ENCODE measurements around the gene BPI. TPM values are rescaled to one million over a fixed set of nuclear protein-coding genes. Genes with fewer than 3 reads are reported as not detected.
A peak's percentile ranks its signal among the peaks of the same experiment; 100 is the strongest.

BPI gene
- total RNA-seq, 1 experiment from 2014 or later = not detected

GRCh38 chr20:38343311-38344106 lies 39.6 kb downstream of the BPI start:
- no peak overlapping the region for H2BK5ac ChIP-seq (ENCODE audit: insufficient read length, low read length)
- peaks cover 56 to 58% of the 10 kb centered on the region in 2 experiments for H3K4me1 Mint-ChIP-seq
- H3K4me3 Mint-ChIP-seq = no peak overlapping the region
- H3T11ph ChIP-seq (ENCODE audit: low read length) = no peak overlapping the region
- no peak overlapping the region for H3K56ac ChIP-seq (ENCODE audit: insufficient read length, low read depth, low read length)
- H4K5ac ChIP-seq (ENCODE audit: insufficient read length, low read depth, low read length) = no peak overlapping the region
- H2BK20ac ChIP-seq (ENCODE audit: low read depth, low read length, poor library complexity, severe bottlenecking) = no peak overlapping the region
- no peak overlapping the region for H4K91ac ChIP-seq (ENCODE audit: insufficient read length, low read depth, low read length)
- no peak overlapping the region for H3K18ac ChIP-seq (ENCODE audit: insufficient read length, low read depth, low read length)
- H3K36me3 Mint-ChIP-seq (ENCODE audit: insufficient read depth in 1 of 3, low read depth in 3 of 3) = no peaks in the 10 kb centered on the region
- DNase-seq = no peak
- H3K27ac ChIP-seq (ENCODE audit: insufficient read length, low read depth, low read length) = no peak overlapping the region
- H3K4ac ChIP-seq (ENCODE audit: low read depth, low read length) = no peak overlapping the region
- no peaks in the 10 kb centered on the region for H3K79me2 ChIP-seq (ENCODE audit: insufficient read depth, low read length)
- no peak for TF ChIP-seq CTCF (conservative IDR thresholded peaks at IDR 0.05)
- H3K4me2 ChIP-seq (ENCODE audit: insufficient read depth, insufficient read length, low read length) = no peak overlapping the region
- no peaks in the 10 kb centered on the region for H3K79me1 ChIP-seq (ENCODE audit: insufficient read depth, low read depth, low read length, poor library complexity, severe bottlenecking)
- no CpG with 5 or more reads among the region's 16 CpGs for WGBS (ENCODE audit: extremely low coverage, insufficient read length, low lambda C conversion rate)
- H3K27me3 Mint-ChIP-seq (ENCODE audit: low read depth) = no peaks in the 10 kb centered on the region
- no peak overlapping the region for H2BK15ac ChIP-seq (ENCODE audit: low read depth, low read length)
- H2BK12ac ChIP-seq (ENCODE audit: insufficient read length, low read depth, low read length) = no peak overlapping the region
- H3K4me1 ChIP-seq (ENCODE audit: insufficient read depth, low read length) = peaks cover 8% of the 10 kb centered on the region; the same call in 1 of the 2 replicates
- H3K27me3 ChIP-seq (ENCODE audit: insufficient read depth, low read length) = no peaks in the 10 kb centered on the region
- no peaks in the 10 kb centered on the region for H3K9me3 Mint-ChIP-seq
- no peaks in the 10 kb centered on the region for H4K20me1 ChIP-seq (ENCODE audit: control insufficient read depth, insufficient read depth, insufficient read length)
- no peak overlapping the region for H3K9ac ChIP-seq (ENCODE audit: extremely low read depth, insufficient read length, low read length)
- no peak overlapping the region for H2AFZ ChIP-seq (ENCODE audit: low read length)
- H2BK120ac ChIP-seq (ENCODE audit: low read depth, low read length, poor library complexity, severe bottlenecking) = no peak overlapping the region
- peak overlapping the region; percentile 92 to 99 (median 96); a peak in 6 of 7 replicates for H3K27ac Mint-ChIP-seq
- H3K23ac ChIP-seq (ENCODE audit: insufficient read length, low read depth, low read length) = no peak overlapping the region
- no peak overlapping the region for H2AK5ac ChIP-seq (ENCODE audit: insufficient read length, low read length)
- H3K23me2 ChIP-seq (ENCODE audit: insufficient read length, low read depth, low read length, poor library complexity, severe bottlenecking) = no peaks in the 10 kb centered on the region
- H4K8ac ChIP-seq (replicated peaks; ENCODE audit: insufficient read length, low read depth, low read length) = no peak overlapping the region
- H3K9me3 ChIP-seq (ENCODE audit: control insufficient read depth, low read depth, low read length) = no peaks in the 10 kb centered on the region
- H3K14ac ChIP-seq (ENCODE audit: insufficient read depth, low read length) = no peak overlapping the region
